WTC11 (cell line): ENCODE data around the gene MMP17. TPM values are rescaled to one million over a fixed set of nuclear protein-coding genes. Genes with fewer than 3 reads are reported as not detected.
"Not testable (repeated sequence)": the region's sequence is repeated elsewhere in the genome, so short reads cannot be mapped to it uniquely, and the experiment has no call there.

ENCODE experiments used
- ATAC-seq: fragments of 200-7000 bp; cut with Tn5 transposase; 2 replicates; pipeline ENCODE4 v1.10.0; 2021; ENCODE audit warnings: mild to moderate bottlenecking, moderate library complexity
- CTCF ChIA-PET: fragments of 300-600 bp; sonication (Branson Sonifier 250); formaldehyde crosslinking; loops from one replicate; lab custom pipeline; 2021; ENCODE audit warnings: antibody characterized with exemption; lab: Charles Lee
- POLR2A ChIA-PET: fragments of 350-600 bp; sonication (Branson Sonifier 250); formaldehyde crosslinking; loops from one replicate; lab custom pipeline; 2021; ENCODE audit warnings: antibody characterized with exemption; lab: Charles Lee
- DNase-seq: peaks from one replicate; pipeline ENCODE4 v3.0.0; 2021; ENCODE audit warnings: low spot score
- H3K27ac Mint-ChIP-seq: 2 replicates; pipeline ENCODE4 v1.8.0; 2021; ENCODE audit warnings: mixed read lengths
- H3K27me3 Mint-ChIP-seq: 2 replicates; pipeline ENCODE4 v1.8.0; 2021; ENCODE audit warnings: low read depth, mild to moderate bottlenecking, moderate library complexity, mixed read lengths
- H3K36me3 Mint-ChIP-seq: 2 replicates; pipeline ENCODE4 v1.8.0; 2021; ENCODE audit warnings: mixed read lengths
- H3K4me1 Mint-ChIP-seq: 2 replicates; pipeline ENCODE4 v1.8.0; 2022; ENCODE audit warnings: mixed read lengths
- H3K4me3 Mint-ChIP-seq: 2 replicates; pipeline ENCODE4 v1.8.0; 2021; ENCODE audit warnings: mild to moderate bottlenecking, moderate library complexity, mixed read lengths
- H3K9me3 Mint-ChIP-seq: 2 replicates; pipeline ENCODE4 v1.8.0; 2021; ENCODE audit warnings: mixed read lengths
- ARID4B ChIP-seq: sonication (generic); formaldehyde crosslinking; IDR thresholded peaks from 2 replicates; pipeline ENCODE4 v1.8.0; 2023; ENCODE audit warnings: missing genetic modification reagents, mild to moderate bottlenecking, borderline replicate concordance
- ATF1 ChIP-seq: sonication (generic); formaldehyde crosslinking; IDR thresholded peaks from 2 replicates; pipeline ENCODE4 v1.8.1; 2023; ENCODE audit warnings: mild to moderate bottlenecking, moderate library complexity, missing genetic modification reagents
- CTCF ChIP-seq: fragments of 200-600 bp; IDR thresholded peaks from 2 replicates; pipeline ENCODE4 v1.8.0; 2022; ENCODE audit warnings: antibody characterized with exemption
- E2F4 ChIP-seq: sonication (generic); formaldehyde crosslinking; IDR thresholded peaks from 2 replicates; pipeline ENCODE4 v1.8.1; 2022; ENCODE audit warnings: low read depth, mild to moderate bottlenecking, moderate library complexity, missing genetic modification reagents, borderline replicate concordance
- ETV6 ChIP-seq: sonication (generic); formaldehyde crosslinking; IDR thresholded peaks from 2 replicates; pipeline ENCODE4 v1.8.1; 2022; ENCODE audit warnings: mild to moderate bottlenecking, missing genetic modification reagents
- GABPB1 ChIP-seq: sonication (generic); formaldehyde crosslinking; IDR thresholded peaks from 2 replicates; pipeline ENCODE4 v1.8.1; 2023; ENCODE audit warnings: mild to moderate bottlenecking, missing genetic modification reagents
- GTF2I ChIP-seq: fragments of 250-450 bp; sonication (Bioruptor Pico); conservative IDR thresholded peaks from 2 replicates; pipeline ENCODE4 v1.4.0; 2021; ENCODE audit warnings: mild to moderate bottlenecking
- HMGA2 ChIP-seq: fragments of 250-450 bp; sonication (Bioruptor Pico); IDR thresholded peaks from 2 replicates; pipeline ENCODE4 v1.4.0; 2021; ENCODE audit warnings: mild to moderate bottlenecking, moderate library complexity
- IRF1 ChIP-seq: sonication (generic); formaldehyde crosslinking; IDR thresholded peaks from 2 replicates; pipeline ENCODE4 v1.8.0; 2023; ENCODE audit warnings: missing genetic modification reagents
- JAZF1 ChIP-seq: fragments of 250-450 bp; sonication (Bioruptor Pico); IDR thresholded peaks from 2 replicates; pipeline ENCODE4 v1.9.0; 2021; ENCODE audit warnings: moderate library complexity, mild to moderate bottlenecking, inconsistent platforms
- NFATC4 ChIP-seq: fragments of 250-450 bp; sonication (Bioruptor Pico); IDR thresholded peaks from 2 replicates; pipeline ENCODE4 v1.9.0; 2021; ENCODE audit warnings: mild to moderate bottlenecking
- RELA ChIP-seq: sonication (generic); formaldehyde crosslinking; IDR thresholded peaks from 2 replicates; pipeline ENCODE4 v1.8.1; 2022; ENCODE audit warnings: missing genetic modification reagents, mild to moderate bottlenecking, borderline replicate concordance
- ZNF512 ChIP-seq: sonication (generic); formaldehyde crosslinking; IDR thresholded peaks from 2 replicates; pipeline ENCODE4 v1.8.1; 2022; ENCODE audit warnings: missing genetic modification reagents, borderline replicate concordance
- total RNA-seq: library from RNA; stranded (reverse); gene quantifications from 3 replicates; pipeline ENCODE4 v1.2.3, GENCODE V29; 2021

MMP17 gene
- total RNA-seq, 1 experiment from 2014 or later = 67.1 TPM

GRCh38 chr12:131808744-131809371, 19.3 kb upstream of the MMP17 start (continued):
- no peak for TF ChIP-seq GABPB1 (CRISPR knock-in tag)
- TF ChIP-seq ETV6 (CRISPR knock-in tag) = no peak
- TF ChIP-seq NFATC4 (CRISPR knock-in tag) = no peak
- TF ChIP-seq CTCF = no peak
- TF ChIP-seq RELA (CRISPR knock-in tag) = no peak
- TF ChIP-seq GTF2I = no peak
- TF ChIP-seq IRF1 (CRISPR knock-in tag) = no peak
- no peak for TF ChIP-seq ATF1 (CRISPR knock-in tag)
- TF ChIP-seq JAZF1 (CRISPR knock-in tag) = no peak
- TF ChIP-seq HMGA2 = no peak
- TF ChIP-seq E2F4 = no peak
- no peak for TF ChIP-seq ZNF512 (CRISPR knock-in tag)
- TF ChIP-seq ARID4B (CRISPR knock-in tag) = no peak

- Mint-ChIP-seq H3K36me3 (peaks cover 15% of the 10 kb centered on the region), H3K9me3 (peaks cover 22% of the 10 kb centered on the region)
- H3K4me3 Mint-ChIP-seq, POLR2A ChIA-PET, CTCF ChIA-PET, H3K27ac Mint-ChIP-seq, DNase-seq, H3K4me1 Mint-ChIP-seq, H3K27me3 Mint-ChIP-seq, ATAC-seq: not testable (repeated sequence)
Measured at GRCh38 chr12:131809476-131810254, 18.5 kb upstream of the MMP17 start.
